ENCODE data around the gene IRF6. TPM values are rescaled to one million over a fixed set of nuclear protein-coding genes. Genes with fewer than 3 reads are reported as not detected.

Gene IRF6
- total and polyA plus RNA-seq, 2 donors: 9.3 to 25.0 TPM

- H3K4me1 ChIP-seq (ENCODE audit: insufficient read depth): no peaks in the 10 kb centered on the region
- H3K27ac ChIP-seq (ENCODE audit: low read depth): no peak overlapping the region
- no peaks in the 10 kb centered on the region for H3K36me3 ChIP-seq (ENCODE audit: insufficient read depth)
- 67% methylated on average over 3 of the region's 3 CpGs for WGBS
- no peak overlapping the region for H3K4me3 ChIP-seq (ENCODE audit: low read depth, low read length)
- no peak for DNase-seq (ENCODE audit: extremely low spot score)
Observed at GRCh38 chr1:209736490-209737117, 69.3 kb downstream of the IRF6 start.

Other genes with a start within 250 kb of the IRF6 start
- 0.95 TPM for gene CAMK1G, start 222.4 kb downstream of the IRF6 start, total RNA-seq
- gene CAMK1G, start 222.4 kb downstream of the IRF6 start, polyA plus RNA-seq: 0.11 TPM
- 15.3 TPM for gene LAMB3, start 153.7 kb downstream of the IRF6 start, total RNA-seq
- 13.3 TPM for gene LAMB3, start 153.7 kb downstream of the IRF6 start, polyA plus RNA-seq
- gene G0S2, start 130.7 kb downstream of the IRF6 start, total RNA-seq: 17.0 TPM
- 94.9 TPM for gene G0S2, start 130.7 kb downstream of the IRF6 start, polyA plus RNA-seq
- gene HSD11B1, start 101.3 kb downstream of the IRF6 start, total RNA-seq: 1.2 TPM
- 12.5 TPM for gene HSD11B1, start 101.3 kb downstream of the IRF6 start, polyA plus RNA-seq
- 1.4 TPM for gene TRAF3IP3, start 50.1 kb downstream of the IRF6 start, total RNA-seq
- gene TRAF3IP3, start 50.1 kb downstream of the IRF6 start, polyA plus RNA-seq: 2.3 TPM
- gene C1orf74, start 21.6 kb downstream of the IRF6 start, total RNA-seq: 3.2 TPM
- 1.4 TPM for gene C1orf74, start 21.6 kb downstream of the IRF6 start, polyA plus RNA-seq
- 10.5 TPM for gene UTP25, start 21.8 kb upstream of the IRF6 start, total RNA-seq
- 4.3 TPM for gene UTP25, start 21.8 kb upstream of the IRF6 start, polyA plus RNA-seq
- gene SYT14, start 132.1 kb upstream of the IRF6 start, total RNA-seq: 2.4 TPM
- 0.05 TPM for gene SYT14, start 132.1 kb upstream of the IRF6 start, polyA plus RNA-seq

All from urinary bladder (tissue), 4 donors.